MM.1S (cell line): Measurements from ENCODE around the gene PPP2R2D.

Experiments used
- DNase-seq: peaks from one replicate; pipeline ENCODE4 v3.0.0-alpha.2; 2015
- H2AFZ ChIP-seq: fragments of 300-600 bp; sonication (generic); 2 replicates; pipeline ENCODE4 v1.6.0; 2016; ENCODE audit warnings: antibody characterized with exemption, low read length
- H3F3A ChIP-seq: fragments of 300-600 bp; sonication (generic); 2 replicates; pipeline ENCODE4 v1.6.1; 2016; ENCODE audit warnings: mild to moderate bottlenecking, antibody characterized with exemption, low read length, moderate library complexity, mixed read lengths; ENCODE audit not compliant: insufficient read depth
- H3K27ac ChIP-seq: fragments of 300-600 bp; sonication (generic); 2 replicates; pipeline ENCODE4 v1.5.1; 2016; ENCODE audit warnings: mild to moderate bottlenecking, low read length
- H3K27me3 ChIP-seq: fragments of 300-600 bp; sonication (generic); replicated peaks from 2 replicates; pipeline ENCODE4 v1.6.0; 2016; ENCODE audit warnings: low read length; ENCODE audit not compliant: insufficient read depth
- H3K36me3 ChIP-seq: fragments of 300-600 bp; sonication (generic); replicated peaks from 2 replicates; pipeline ENCODE4 v1.6.1; 2016; ENCODE audit warnings: mild to moderate bottlenecking, low read length, mixed read lengths; ENCODE audit not compliant: insufficient read depth
- H3K4me1 ChIP-seq: fragments of 300-600 bp; sonication (generic); 2 replicates; pipeline ENCODE4 v1.6.1; 2016; ENCODE audit warnings: low read length, mixed read lengths
- H3K4me2 ChIP-seq: fragments of 300-600 bp; sonication (generic); 2 replicates; pipeline ENCODE4 v1.6.0; 2016; ENCODE audit warnings: low read depth, low read length
- H3K4me3 ChIP-seq: fragments of 300-600 bp; sonication (generic); 2 replicates; pipeline ENCODE4 v1.5.1; 2016; ENCODE audit warnings: low read length, mixed read lengths
- H3K79me2 ChIP-seq: fragments of 300-600 bp; sonication (generic); 2 replicates; pipeline ENCODE4 v1.6.1; 2016; ENCODE audit warnings: mixed run types, low read length, mixed read lengths
- H3K9ac ChIP-seq: fragments of 300-600 bp; sonication (generic); 2 replicates; pipeline ENCODE4 v1.6.1; 2016; ENCODE audit warnings: low read length, mixed read lengths
- H3K9me2 ChIP-seq: fragments of 300-600 bp; sonication (generic); replicated peaks from 2 replicates; pipeline ENCODE4 v1.6.1; 2016; ENCODE audit warnings: mild to moderate bottlenecking, low read length, mixed read lengths; ENCODE audit not compliant: insufficient read depth
- H3K9me3 ChIP-seq: fragments of 300-600 bp; sonication (generic); replicated peaks from 2 replicates; pipeline ENCODE4 v1.6.1; 2016; ENCODE audit warnings: mild to moderate bottlenecking, low read length, mixed read lengths; ENCODE audit not compliant: insufficient read depth
- H4K20me1 ChIP-seq: fragments of 300-600 bp; sonication (generic); 2 replicates; pipeline ENCODE4 v1.6.1; 2016; ENCODE audit warnings: mild to moderate bottlenecking, low read length, moderate library complexity, mixed read lengths; ENCODE audit not compliant: insufficient read depth
- CTCF ChIP-seq: fragments of 300-600 bp; sonication (generic); IDR thresholded peaks from 2 replicates; pipeline ENCODE4 v1.5.1; 2016; ENCODE audit warnings: antibody characterized with exemption, low read length, mixed read lengths
- EZH2 ChIP-seq: fragments of 300-600 bp; sonication (generic); optimal IDR thresholded peaks from 2 replicates; pipeline ENCODE3; 2017; ENCODE audit warnings: low read depth, mild to moderate bottlenecking, antibody characterized with exemption, low read length, mixed read lengths
- EZH2phosphoT487 ChIP-seq: fragments of 300-600 bp; sonication (generic); IDR thresholded peaks from 2 replicates; pipeline ENCODE4 v1.6.1; 2018; ENCODE audit warnings: antibody characterized with exemption, low read length

The PPP2R2D gene

GRCh38 chr10:131975796-131976195 lies 75.0 kb downstream of the PPP2R2D start:
- no peak overlapping the region for H3K4me3 ChIP-seq
- no peak overlapping the region for H3K27ac ChIP-seq
- H2AFZ ChIP-seq: no peak overlapping the region
- no peak overlapping the region for H3K4me2 ChIP-seq
- no peaks in the 10 kb centered on the region for H3F3A ChIP-seq
- H3K79me2 ChIP-seq: no peaks in the 10 kb centered on the region
- H4K20me1 ChIP-seq: no peaks in the 10 kb centered on the region
- TF ChIP-seq CTCF (no peak), EZH2 (no peak), EZH2phosphoT487 (no peak)
- H3K36me3 ChIP-seq: no peaks in the 10 kb centered on the region
- H3K4me1 ChIP-seq: no peaks in the 10 kb centered on the region
- H3K27me3 ChIP-seq: 0 out of 2 replicates have a peak, but pooled peaks cover 4% of the 10 kb centered on the region
- no peaks in the 10 kb centered on the region for H3K9me2 ChIP-seq
- H3K9me3 ChIP-seq: no peaks in the 10 kb centered on the region
- no peak overlapping the region for H3K9ac ChIP-seq
- no peak for DNase-seq

- H3F3A ChIP-seq: no peaks in the 10 kb centered on the region
- no peak overlapping the region for H3K4me2 ChIP-seq
- DNase-seq: no peak
- H3K9me2 ChIP-seq: no peaks in the 10 kb centered on the region
- no peaks in the 10 kb centered on the region for H3K79me2 ChIP-seq
- 0 out of 2 replicates have a peak, but pooled peaks cover 4% of the 10 kb centered on the region for H3K27me3 ChIP-seq
- H3K4me3 ChIP-seq: no peak overlapping the region
- H3K36me3 ChIP-seq: no peaks in the 10 kb centered on the region
- H4K20me1 ChIP-seq: no peaks in the 10 kb centered on the region
- H3K9me3 ChIP-seq: no peaks in the 10 kb centered on the region
- no peak overlapping the region for H2AFZ ChIP-seq
- no peak overlapping the region for H3K9ac ChIP-seq
- H3K27ac ChIP-seq: no peak overlapping the region
- H3K4me1 ChIP-seq: no peaks in the 10 kb centered on the region
- TF ChIP-seq CTCF (no peak), EZH2phosphoT487 (no peak), EZH2 (no peak)
Observed at GRCh38 chr10:131977323-131978096, 76.7 kb downstream of the PPP2R2D start.

GRCh38 chr10:131978366-131978765 lies 77.6 kb downstream of the PPP2R2D start:
- DNase-seq: no peak
- no peaks in the 10 kb centered on the region for H3K79me2 ChIP-seq
- H2AFZ ChIP-seq: no peak overlapping the region
- no peak overlapping the region for H3K4me2 ChIP-seq
- H3K9ac ChIP-seq: no peak overlapping the region
- 0 out of 2 replicates have a peak, but pooled peaks cover 4% of the 10 kb centered on the region for H3K27me3 ChIP-seq
- no peaks in the 10 kb centered on the region for H3K4me1 ChIP-seq
- no peak overlapping the region for H3K27ac ChIP-seq
- H3K9me3 ChIP-seq: no peaks in the 10 kb centered on the region
- H3F3A ChIP-seq: no peaks in the 10 kb centered on the region
- no peak overlapping the region for H3K4me3 ChIP-seq
- H4K20me1 ChIP-seq: no peaks in the 10 kb centered on the region
- no peak for TF ChIP-seq EZH2phosphoT487
- TF ChIP-seq EZH2: no peak
- H3K9me2 ChIP-seq: no peaks in the 10 kb centered on the region
- no peaks in the 10 kb centered on the region for H3K36me3 ChIP-seq

DNA sequence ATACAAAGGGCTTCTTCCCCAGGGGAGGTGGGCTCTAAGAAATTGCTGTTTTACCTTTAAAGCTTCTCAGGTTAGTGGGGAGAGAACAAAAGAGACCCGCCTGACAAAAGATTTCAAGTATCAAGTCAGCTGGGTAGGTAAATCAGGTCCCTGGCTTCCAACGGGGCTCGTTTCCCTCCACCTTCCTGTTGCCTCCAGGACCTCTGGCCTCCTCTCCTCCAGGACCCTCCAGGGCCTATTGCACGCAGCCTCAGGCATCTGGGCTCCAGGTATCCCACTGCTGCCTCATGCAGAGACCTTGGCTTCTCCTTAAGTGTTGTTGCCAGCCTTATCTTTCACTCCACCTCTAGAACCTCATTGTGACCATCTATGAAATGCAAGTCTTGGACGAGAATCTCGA lies 78.0 kb downstream of the PPP2R2D start:
- TF ChIP-seq EZH2phosphoT487 (no peak), EZH2 (no peak), CTCF (no peak)
- no peak overlapping the region for H3K4me3 ChIP-seq
- H3K9me3 ChIP-seq: no peaks in the 10 kb centered on the region
- no peaks in the 10 kb centered on the region for H3F3A ChIP-seq
- no peak overlapping the region for H2AFZ ChIP-seq
- H3K36me3 ChIP-seq: no peaks in the 10 kb centered on the region
- H3K9me2 ChIP-seq: no peaks in the 10 kb centered on the region
- no peaks in the 10 kb centered on the region for H3K79me2 ChIP-seq
- H3K27me3 ChIP-seq: peaks cover 4% of the 10 kb centered on the region; the same call in 1 of the 2 replicates
- no peak overlapping the region for H3K4me2 ChIP-seq
- no peak overlapping the region for H3K27ac ChIP-seq
- H3K4me1 ChIP-seq: no peaks in the 10 kb centered on the region
- no peaks in the 10 kb centered on the region for H4K20me1 ChIP-seq
- DNase-seq: no peak
- no peak overlapping the region for H3K9ac ChIP-seq
